HG03175 (cell line): ENCODE results near the gene SETD1A.
"Not testable (repeated sequence)": the region's sequence is repeated elsewhere in the genome, so short reads cannot be mapped to it uniquely, and the experiment has no call there.

ENCODE experiments used
- ATAC-seq: cut with Tn5 transposase; IDR thresholded peaks from one replicate; pipeline ENCODE4 v1.9.1; 2021; ENCODE audit warnings: mild to moderate bottlenecking, moderate library complexity; ENCODE audit not compliant: unreplicated experiment

The SETD1A gene

DNA sequence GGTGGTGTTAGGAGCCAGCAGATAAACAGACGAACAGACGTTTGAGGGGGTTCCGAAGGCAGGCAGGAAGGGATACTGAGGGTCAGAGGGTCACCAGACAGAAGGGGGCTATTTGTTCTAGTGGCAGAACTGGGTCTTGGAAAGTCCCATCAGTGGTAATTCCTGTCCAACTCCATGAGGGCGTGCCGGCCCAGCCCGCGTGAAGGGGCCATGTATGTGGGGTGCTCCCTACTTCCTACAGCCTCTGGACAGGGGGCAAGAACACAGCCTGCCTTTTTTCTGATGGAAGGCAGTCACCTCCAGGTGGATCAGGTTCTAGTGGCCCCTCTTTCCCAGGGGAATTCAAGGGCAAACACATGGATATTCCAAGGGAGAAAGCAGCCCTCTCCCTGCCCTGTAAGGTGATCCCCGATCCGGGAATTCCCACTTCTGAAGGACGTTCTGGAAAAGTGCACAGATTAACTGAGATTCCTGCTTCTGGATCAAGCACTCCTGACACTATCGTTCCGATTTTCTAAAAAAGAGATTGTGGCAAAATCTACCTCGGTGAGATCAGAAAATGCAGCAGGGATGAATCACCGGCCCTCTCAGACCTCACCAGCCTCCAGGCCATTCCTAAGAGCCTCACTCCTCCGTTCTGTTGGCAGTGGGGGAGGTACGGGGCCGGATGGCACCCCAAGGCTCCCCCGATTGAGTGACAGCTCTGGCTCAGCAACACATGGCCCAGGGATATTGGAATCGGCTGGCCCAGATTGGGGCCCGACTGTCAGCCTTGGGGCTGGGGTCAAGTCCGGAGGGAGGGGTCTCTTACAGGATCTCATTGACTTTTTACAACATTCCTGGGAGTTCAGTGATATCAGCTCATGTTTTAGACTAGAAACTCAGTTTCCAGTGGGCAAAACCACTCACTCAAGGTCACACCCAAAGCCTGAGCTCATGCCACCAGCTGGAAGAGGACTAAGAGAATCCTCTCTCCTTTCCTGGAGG is 40.5 kb downstream of the SETD1A start:
- ATAC-seq: no peak

DNA sequence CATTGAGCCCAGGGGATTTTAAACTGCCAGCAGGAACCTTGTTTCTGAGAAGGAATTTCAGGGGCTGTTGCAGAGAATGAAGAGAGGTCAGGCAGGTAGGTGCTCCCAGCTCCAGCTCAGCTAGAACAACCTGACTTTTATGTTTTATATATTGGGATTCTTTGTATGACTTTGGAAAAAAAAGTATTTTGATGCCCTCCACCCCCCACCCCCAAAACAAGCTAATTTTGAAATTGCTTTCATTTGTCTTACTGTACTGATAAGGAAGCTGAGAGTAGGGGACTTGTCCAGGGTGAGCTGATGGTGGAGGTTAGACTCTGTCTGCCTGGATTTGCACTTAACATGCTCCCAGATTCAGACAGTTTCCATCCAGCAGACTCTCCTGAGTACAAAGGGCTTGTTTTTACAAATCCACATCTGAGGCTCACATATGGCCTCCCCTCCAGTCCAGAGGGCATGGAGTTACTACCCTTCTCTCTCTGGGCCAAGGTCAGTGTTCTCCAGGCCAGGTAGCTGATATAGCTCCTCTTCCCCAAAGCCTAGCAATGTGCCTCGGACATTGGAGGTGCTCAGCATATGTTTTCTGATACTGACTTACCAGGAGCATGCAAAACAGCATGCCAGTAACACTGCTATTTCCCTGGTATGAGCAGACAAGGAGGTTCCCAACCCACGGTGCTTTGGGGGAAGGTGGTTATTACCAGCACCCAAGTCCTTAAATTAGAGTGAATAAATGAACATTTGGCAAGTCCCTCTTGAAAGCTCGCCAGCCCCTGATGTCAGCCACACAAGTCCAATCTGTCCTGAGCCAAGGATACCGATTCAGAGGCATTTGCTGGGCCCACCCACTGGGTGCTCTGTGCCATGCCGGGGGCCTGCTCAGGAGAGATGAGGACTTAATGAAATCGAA is 41.6 kb downstream of the SETD1A start:
- no peak for ATAC-seq

DNA sequence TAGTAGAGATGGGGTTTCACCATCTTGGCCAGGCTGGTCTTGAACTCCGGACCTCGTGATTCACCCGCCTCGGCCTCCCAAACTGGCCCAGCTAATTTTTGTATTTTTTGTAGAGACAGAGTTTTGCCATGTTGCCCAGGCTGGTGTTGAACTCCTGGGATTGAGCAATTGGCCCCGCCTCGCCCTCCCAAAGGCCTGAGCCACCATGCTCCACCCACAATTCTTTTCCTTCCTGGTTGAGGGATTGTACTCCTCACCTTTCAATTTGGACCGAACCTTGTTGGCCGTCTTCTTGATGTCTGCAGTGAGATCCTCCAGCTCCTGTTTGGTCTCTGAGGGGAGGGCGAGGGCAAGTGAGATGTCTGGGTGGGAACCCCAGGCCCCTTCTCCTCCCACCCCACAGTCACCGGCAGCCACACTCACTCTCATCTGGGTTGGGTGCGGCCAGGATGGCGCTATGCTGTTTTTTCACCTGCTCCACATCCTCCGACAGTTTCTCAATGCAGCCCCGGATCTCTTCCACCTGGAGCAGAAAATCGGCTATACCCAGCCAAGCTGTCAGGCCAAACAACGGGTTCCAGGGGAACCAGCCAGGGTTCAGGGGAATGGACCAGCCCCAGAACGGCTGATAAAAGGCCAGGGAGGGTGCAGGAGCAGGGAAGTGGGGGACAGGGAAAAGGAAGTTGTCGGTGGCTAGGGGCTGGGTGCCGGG is 43.3 kb downstream of the SETD1A start:
- ATAC-seq: no peak

DNA sequence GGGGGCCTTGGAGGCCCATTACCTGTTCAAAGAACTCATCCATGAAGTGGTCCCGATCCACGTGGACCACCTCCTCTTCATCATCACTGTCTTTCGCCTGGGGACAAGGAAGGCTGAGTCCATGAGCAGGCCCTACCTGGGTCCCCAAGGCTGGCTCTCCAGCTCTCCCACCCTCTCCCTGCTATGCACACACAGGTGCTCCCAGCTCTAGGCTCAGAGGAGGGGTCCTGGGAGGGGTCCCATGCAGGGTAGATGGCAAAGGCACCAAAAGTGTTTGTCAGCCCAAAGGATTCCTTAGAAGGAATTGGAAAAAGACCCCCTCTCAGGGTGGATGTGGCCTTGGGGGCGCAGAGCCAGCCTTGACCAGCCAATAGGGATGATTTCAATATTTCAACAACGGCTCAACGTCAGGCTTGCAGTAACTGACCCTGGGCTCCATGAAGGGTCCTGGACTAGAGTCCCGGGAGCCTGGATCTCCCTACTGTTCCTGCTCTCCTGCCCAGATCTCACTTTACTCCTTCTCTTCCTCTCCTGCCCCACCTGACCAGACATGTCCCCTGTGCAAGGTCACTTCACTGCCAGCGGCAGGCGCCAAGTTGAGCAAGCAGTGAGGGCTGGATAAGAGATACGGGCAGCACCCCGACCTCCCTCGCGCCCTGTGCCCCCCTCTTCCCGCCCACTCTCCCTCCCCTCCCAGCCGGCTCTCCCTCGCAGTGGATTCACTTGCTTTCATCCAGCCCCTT is 44.1 kb downstream of the SETD1A start:
- ATAC-seq: no peak

DNA sequence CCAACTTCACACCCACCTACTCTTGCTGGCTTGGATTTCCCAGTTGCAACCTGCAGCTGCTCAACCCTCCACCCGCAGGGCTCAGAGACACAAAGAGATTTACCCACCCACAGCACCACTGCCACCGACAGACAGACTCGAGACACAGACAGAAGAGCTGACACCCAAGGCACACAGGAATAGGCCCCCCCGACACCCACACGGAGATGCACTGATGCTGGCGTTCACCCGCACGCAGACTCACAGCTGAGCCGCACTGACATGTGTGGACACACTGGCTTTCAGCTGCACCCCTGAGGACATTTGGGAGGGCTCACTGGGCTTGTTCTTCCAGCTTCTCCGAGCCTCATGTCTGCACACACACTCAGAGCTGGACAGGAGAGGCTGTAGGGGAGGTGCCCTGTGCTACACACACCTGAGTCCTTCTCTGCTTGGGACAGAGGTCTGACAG is 44.7 kb downstream of the SETD1A start:
- no peak for ATAC-seq

DNA sequence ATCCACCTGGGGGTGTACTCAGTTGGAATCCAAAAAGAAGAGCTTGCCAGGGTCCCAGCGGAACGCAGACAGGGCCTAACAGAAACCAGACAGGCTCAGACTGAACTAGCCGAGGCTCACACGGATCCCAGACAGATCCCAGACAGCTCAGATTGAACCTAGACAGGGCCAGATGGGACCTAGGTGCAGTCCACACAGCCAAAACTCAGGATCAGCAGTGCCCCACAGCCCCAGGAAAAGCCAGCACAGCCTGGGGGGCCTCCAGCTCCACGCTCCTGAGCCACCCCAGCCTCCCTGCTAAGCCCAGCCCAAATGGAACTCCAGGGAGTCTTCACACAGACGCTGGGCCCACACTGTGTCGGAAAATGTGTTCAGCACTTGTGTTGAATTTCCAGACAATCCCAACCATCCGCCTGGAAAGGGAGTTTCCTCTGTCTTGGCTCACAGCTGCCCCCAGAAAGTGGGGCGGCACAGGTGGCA is 45.3 kb downstream of the SETD1A start:
- ATAC-seq: no peak

GRCh38 chr16:31003744-31004143 is 46.2 kb downstream of the SETD1A start:
- ATAC-seq: no peak

DNA sequence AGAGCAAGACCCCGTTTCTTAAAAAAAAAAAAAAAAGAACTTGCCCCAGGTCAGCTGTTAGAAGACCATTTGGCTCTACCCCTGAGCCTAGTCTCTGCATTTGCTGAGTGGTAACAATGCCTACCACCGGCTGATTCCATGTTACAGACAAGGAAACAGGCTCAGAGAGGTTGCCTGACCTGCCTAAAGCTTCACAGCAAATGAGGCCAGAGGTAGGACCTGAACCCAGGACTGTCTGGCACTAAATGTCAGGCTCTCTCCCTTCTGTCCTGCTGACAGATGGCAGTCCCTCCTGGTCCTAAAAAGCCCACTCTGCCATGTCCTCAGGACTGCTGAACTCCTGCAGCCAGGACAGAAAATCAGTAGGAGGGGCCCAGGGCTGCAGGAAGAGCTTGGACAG is 47.1 kb downstream of the SETD1A start:
- ATAC-seq: no peak

GRCh38 chr16:31005350-31006085 is 48.0 kb downstream of the SETD1A start:
- no peak for ATAC-seq

- ATAC-seq: no peak
Measured at GRCh38 chr16:31006086-31006385, 48.5 kb downstream of the SETD1A start.

- ATAC-seq: no peak
Measured at GRCh38 chr16:31006589-31006988, 49.0 kb downstream of the SETD1A start.

DNA sequence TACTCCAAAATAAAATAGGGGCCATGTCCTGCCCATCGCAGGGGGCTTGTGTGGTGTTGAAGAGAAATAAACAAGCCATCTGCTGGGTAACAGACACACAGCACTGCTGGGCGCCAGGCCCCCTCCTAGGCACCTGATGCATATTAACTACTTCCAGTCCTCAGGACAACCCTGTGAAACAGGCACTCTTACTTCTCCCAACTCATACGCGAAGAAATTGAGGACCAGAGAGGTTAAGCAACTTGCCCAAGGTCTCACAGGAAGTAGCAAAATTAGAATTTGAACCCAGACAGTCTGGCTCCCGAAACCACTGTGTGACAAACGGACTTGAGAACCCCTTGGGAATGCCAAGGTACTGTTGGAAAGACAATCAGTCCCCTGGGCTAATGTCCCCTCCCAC is 50.1 kb downstream of the SETD1A start:
- ATAC-seq: no peak

- ATAC-seq: no peak
Measured at GRCh38 chr16:31008149-31008548, 50.6 kb downstream of the SETD1A start.

GRCh38 chr16:31008551-31008950 is 51.0 kb downstream of the SETD1A start:
- ATAC-seq: no peak

DNA sequence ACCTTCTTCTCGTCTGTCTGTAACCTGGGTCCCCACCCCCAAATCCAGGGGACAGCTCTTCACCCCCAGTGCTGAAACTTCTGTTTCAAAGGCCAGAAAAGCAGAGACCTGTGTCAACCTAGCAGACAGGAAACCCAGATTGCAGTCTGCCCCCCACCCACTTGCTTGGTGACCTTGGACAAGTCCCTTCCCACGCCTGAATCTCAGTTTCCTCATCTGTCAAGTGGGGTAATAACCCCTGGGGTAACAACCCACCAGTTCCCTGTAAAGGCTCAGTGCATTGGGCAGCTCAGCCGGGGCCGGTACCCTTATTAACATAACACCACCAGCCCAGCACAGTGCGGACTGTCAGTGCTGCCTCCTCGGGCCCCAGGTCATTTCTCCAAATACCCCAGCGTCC is 51.6 kb downstream of the SETD1A start:
- ATAC-seq: no peak

- no peak for ATAC-seq
Measured at GRCh38 chr16:31009894-31010584, 52.5 kb downstream of the SETD1A start.

- ATAC-seq: no peak
Measured at GRCh38 chr16:31010585-31011325, 53.2 kb downstream of the SETD1A start, which contains the start of gene STX1B. Gene STX1B, minus strand, starts transcription at chr16:31010638. Its CDS starts 242 bp downstream, at chr16:31010396.

GRCh38 chr16:31011815-31012214 is 54.3 kb downstream of the SETD1A start:
- not testable (repeated sequence) for ATAC-seq
